Gastrocnemius medialis (tissue), 4 donors: ENCODE data around the gene PTPRT.

Experiments
- POLR2A ChIP-seq, 2 donors: fragments of 450-650 bp; IDR thresholded peaks; one replicate each; pipeline ENCODE4 v1.6.1; 2017; ENCODE audit warnings: antibody characterized with exemption in 2 of 2, mild to moderate bottlenecking in 2 of 2, moderate library complexity in 2 of 2
- TF ChIP-seq, protein P1 (sequence below), 5 experiments: fragments of 450-650 bp in 3 of 5; fragments of 200-600 bp in 2 of 5; sonication (generic) in 2 of 5; IDR thresholded peaks in 4 of 5; conservative IDR thresholded peaks in 1 of 5; 1 replicate in 4 of 5; 2 replicates in 1 of 5; pipeline ENCODE4 v1.5.1; 2016 to 2019; ENCODE audit warnings: antibody characterized with exemption in 5 of 5, mild to moderate bottlenecking in 3 of 5, moderate library complexity in 3 of 5

DNA sequence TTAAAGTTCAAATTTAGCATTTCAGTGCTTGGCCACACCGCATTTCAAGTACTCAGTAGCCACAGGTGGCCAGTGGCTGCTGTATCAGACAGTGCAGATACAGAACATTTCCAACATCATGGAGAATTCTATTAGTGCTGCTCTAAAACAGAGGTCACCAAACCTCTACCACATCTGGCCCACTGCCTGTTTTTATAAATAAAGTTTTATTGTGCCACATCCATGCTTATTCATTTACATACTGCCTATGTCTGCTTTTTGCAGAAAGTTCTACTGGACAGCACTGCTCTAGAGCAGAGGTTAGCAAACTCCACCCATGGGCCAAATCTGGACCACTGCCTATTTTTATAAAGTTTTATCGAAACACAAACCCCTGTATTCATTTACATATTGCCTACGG is 3.7 kb upstream of the PTPRT start:
- TF ChIP-seq, protein P1, sequence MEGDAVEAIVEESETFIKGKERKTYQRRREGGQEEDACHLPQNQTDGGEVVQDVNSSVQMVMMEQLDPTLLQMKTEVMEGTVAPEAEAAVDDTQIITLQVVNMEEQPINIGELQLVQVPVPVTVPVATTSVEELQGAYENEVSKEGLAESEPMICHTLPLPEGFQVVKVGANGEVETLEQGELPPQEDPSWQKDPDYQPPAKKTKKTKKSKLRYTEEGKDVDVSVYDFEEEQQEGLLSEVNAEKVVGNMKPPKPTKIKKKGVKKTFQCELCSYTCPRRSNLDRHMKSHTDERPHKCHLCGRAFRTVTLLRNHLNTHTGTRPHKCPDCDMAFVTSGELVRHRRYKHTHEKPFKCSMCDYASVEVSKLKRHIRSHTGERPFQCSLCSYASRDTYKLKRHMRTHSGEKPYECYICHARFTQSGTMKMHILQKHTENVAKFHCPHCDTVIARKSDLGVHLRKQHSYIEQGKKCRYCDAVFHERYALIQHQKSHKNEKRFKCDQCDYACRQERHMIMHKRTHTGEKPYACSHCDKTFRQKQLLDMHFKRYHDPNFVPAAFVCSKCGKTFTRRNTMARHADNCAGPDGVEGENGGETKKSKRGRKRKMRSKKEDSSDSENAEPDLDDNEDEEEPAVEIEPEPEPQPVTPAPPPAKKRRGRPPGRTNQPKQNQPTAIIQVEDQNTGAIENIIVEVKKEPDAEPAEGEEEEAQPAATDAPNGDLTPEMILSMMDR (IDR thresholded peaks at IDR 0.05 in 4 of 5, conservative IDR thresholded peaks at IDR 0.05 in 1 of 5) = no peak
- TF ChIP-seq POLR2A (IDR thresholded peaks at IDR 0.05) = no peak
